Esophagus muscularis mucosa (tissue), 4 donors: ENCODE data around the gene ELP4.

Source experiments
- EP300 ChIP-seq: sonication (generic); formaldehyde crosslinking; IDR thresholded peaks from one replicate; pipeline ENCODE4 v1.6.1; 2017; ENCODE audit warnings: antibody characterized with exemption
- POLR2A ChIP-seq: fragments of 450-650 bp; IDR thresholded peaks from one replicate; pipeline ENCODE4 v1.6.1; 2017; ENCODE audit warnings: antibody characterized with exemption, moderate library complexity, mild to moderate bottlenecking, low read depth
- TF ChIP-seq, protein P1 (sequence below), 3 experiments: fragments of 200-600 bp in 2 of 3; fragments of 450-650 bp in 1 of 3; sonication (generic) in 2 of 3; IDR thresholded peaks; one replicate each; pipeline ENCODE4 v1.5.1; 2017 to 2019; ENCODE audit warnings: antibody characterized with exemption in 3 of 3, mild to moderate bottlenecking in 2 of 3, moderate library complexity in 1 of 3

GRCh38 chr11:31608995-31609394 lies 99.4 kb downstream of the ELP4 start:
- TF ChIP-seq, protein P1, sequence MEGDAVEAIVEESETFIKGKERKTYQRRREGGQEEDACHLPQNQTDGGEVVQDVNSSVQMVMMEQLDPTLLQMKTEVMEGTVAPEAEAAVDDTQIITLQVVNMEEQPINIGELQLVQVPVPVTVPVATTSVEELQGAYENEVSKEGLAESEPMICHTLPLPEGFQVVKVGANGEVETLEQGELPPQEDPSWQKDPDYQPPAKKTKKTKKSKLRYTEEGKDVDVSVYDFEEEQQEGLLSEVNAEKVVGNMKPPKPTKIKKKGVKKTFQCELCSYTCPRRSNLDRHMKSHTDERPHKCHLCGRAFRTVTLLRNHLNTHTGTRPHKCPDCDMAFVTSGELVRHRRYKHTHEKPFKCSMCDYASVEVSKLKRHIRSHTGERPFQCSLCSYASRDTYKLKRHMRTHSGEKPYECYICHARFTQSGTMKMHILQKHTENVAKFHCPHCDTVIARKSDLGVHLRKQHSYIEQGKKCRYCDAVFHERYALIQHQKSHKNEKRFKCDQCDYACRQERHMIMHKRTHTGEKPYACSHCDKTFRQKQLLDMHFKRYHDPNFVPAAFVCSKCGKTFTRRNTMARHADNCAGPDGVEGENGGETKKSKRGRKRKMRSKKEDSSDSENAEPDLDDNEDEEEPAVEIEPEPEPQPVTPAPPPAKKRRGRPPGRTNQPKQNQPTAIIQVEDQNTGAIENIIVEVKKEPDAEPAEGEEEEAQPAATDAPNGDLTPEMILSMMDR (IDR thresholded peaks at IDR 0.05): no peak
- TF ChIP-seq POLR2A (no peak), EP300 (no peak)
